Islet precursor cell (in vitro differentiated cells): ENCODE measurements around the gene UBE2E1.
"Not testable (repeated sequence)": the region's sequence is repeated elsewhere in the genome, so short reads cannot be mapped to it uniquely, and the experiment has no call there.

ENCODE experiments used
- DNase-seq: peaks from one replicate; pipeline ENCODE4 v3.0.0-alpha.2; 2018

The UBE2E1 gene

GRCh38 chr3:23823620-23824019 is 17.9 kb downstream of the UBE2E1 start:
- DNase-seq, result no peak

DNA sequence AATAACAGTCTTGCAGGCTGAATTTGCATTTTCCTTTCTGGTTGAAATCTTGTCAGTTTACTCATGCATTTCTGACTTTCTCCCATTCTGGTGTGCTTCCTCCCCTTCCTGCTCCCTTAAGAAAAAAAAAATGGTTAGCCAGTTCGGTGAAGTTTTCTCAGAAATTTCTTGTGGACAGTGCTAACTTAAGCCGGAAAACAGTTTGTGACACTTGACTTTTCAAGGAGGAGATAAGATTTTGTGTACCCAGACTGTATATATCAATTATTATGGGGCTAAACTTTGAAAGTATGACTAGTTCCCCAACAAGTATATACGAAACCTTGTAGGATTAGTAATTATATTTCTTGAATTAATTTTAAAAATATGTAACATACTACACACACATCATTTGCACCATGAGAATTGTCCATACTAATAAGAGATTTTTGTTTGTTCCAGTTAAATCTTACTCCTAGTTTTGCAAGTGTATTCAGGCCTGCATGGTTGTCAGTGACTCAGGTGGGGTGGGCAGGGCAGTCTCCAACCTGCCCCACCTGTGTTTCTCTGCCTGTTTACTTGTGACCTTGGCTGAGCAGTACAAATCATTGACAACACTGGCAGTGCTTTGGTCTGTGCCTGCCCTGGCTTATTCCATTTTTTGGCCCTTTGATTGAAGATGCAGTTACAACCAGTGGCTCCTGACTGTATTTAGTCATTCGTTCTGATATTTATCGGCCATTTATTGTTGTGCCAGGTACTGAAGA is 19.1 kb downstream of the UBE2E1 start:
- DNase-seq, result no peak

- no peak for DNase-seq
Measured at GRCh38 chr3:23825802-23826201, 20.0 kb downstream of the UBE2E1 start.

DNA sequence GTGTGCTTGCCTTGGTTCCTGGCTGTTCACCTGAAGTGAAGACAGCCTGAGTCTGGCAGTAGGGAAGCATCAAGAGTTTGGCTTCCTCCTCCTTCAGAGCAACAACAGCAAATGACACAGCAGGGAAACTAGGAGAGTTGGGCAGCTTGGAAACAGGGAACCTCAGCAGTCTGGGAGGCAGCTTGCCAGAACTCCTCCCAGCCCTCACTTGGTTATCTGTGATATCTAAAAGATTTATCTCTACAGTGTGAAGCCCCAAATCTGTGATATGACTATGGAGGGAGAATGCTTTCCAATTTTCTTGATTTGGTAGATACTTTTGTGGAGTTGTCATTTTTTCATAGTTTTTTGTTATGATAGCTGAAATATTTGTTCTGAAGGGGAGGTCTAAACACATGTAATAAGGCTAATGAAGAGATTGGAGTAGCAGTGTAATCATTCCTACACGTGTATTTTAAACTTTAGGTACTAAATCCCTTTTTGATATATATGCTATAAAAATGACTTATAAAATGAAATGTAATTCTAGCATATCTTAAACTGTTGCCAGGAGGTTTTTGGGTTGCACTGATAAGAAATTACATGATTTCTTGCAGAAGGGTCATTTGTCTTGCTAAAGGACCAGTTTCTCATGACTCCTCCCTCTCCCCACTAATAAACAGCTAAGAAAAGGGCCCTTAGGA is 20.8 kb downstream of the UBE2E1 start:
- DNase-seq, result no peak

DNA sequence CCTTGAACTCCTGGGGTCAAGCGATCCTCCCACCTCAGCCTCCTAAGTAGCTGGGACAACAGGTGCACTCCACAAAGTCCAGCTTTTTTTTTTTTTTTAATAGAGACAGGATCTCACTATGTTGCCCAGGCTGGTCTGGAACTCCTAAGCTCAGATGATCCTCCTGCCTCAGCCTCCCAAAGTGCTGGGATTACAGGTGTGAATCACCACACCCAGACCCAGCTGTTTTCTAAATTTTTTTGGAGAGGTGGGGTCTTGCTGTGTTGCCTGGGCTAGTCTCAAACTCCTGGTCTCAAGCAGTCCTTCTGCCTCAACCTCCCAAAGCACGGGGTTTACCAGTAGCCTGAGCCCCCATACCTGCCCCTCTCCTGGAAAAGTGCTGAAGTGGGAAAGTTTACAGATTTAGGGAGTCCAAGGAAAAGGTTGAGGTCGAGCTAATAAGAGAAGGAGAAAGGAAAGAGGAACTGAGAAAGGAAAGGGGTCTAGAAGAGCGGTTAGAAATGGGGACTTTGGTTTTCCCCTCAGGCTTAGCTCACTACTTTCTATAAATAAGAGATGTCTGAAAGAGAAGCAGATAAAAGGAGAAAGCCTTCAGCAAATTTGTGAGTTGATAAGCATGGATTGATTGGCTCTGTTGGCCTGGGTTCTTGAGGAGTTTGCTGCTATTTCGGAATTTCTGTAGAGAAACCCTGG is 23.6 kb downstream of the UBE2E1 start:
- no peak for DNase-seq

GRCh38 chr3:23830869-23831484 is 25.2 kb downstream of the UBE2E1 start:
- DNase-seq, result no peak

- DNase-seq, result no peak
Measured at GRCh38 chr3:23831517-23832394, 26.0 kb downstream of the UBE2E1 start.

GRCh38 chr3:23832523-23832922 is 26.8 kb downstream of the UBE2E1 start:
- peak; percentile 56 for DNase-seq

DNA sequence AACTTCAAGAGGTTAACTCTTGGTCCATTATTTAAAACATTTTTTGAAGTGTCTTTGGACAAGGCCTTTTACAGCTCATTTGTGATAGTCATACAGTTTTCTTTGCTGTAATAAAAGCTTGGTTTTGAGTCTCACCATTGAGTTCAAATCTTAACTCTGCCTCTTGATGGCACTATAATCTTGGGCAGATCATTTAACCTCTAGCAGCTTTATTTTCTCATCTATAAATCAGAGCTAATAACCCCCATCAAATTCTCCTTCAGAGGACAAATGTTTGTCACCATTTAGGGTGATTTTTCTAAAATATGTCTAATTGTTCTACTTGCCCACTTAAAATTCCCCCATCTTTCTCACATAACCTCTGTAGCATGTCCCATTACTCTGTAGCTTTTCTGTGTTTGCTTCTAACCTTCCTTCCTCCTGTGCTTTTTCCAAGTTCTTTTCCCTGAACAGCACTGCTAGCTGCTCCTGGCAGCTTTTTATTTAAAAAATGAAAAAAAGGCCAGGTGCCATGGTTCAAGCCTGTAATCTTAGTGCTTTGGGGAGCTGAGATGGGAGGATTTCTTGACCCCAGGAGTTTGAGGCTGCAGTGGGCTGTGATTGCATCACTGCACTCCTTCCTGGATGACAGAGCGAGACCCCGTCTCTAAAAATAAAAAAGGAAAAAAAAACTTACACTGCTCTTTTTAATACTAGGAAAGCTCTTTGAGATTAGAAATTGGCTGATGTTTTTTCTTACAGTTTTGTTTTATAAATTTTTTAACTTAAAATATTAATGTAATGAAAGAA is 28.5 kb downstream of the UBE2E1 start:
- DNase-seq, result no peak

GRCh38 chr3:23835087-23835486 is 29.3 kb downstream of the UBE2E1 start:
- DNase-seq, result no peak

DNA sequence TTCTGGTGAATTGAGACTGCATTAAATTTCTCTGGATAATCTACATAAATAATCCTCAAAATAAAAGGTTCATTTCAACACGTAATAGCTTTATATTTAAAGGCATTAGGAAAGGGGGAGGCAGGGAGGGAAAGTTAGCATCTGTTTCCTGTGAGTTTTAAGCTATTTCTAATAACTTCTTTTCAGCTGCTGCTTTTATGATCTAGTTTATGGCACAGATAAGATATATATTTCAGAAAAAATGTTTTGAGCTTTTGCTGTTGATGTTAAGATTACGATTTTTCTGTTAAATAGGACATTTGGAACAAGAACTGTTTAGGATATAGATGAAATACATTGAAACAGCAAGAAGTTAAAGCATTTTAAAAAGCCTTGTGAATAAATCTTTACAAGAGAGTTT is 30.0 kb downstream of the UBE2E1 start:
- no peak for DNase-seq

GRCh38 chr3:23836536-23837230 is 30.9 kb downstream of the UBE2E1 start:
- no peak for DNase-seq

DNA sequence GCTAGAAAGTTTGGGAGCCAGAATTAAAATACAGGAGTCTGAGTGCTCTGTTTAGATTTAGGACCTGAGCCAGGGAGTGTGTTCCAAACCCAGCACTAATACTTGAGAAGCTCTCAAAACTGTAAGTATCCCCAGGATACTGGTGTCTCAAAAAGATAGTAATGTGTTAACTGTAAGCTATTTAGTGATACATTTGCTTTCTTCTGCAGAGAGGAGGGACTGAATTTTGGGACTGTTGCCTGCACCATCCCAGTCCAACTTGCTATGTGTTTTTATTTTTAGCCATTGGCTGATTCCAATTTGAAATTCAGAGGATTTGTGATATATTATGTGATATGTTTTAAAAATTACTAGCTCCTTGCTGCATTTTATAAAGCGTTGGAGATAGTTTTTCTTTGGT is 31.5 kb downstream of the UBE2E1 start:
- DNase-seq, result no peak

GRCh38 chr3:23837691-23838090 is 31.9 kb downstream of the UBE2E1 start:
- no peak for DNase-seq

GRCh38 chr3:23840521-23840920 is 34.8 kb downstream of the UBE2E1 start:
- DNase-seq, result peak; percentile 86

- no peak for DNase-seq
Measured at GRCh38 chr3:23843869-23844268, 38.1 kb downstream of the UBE2E1 start.

DNA sequence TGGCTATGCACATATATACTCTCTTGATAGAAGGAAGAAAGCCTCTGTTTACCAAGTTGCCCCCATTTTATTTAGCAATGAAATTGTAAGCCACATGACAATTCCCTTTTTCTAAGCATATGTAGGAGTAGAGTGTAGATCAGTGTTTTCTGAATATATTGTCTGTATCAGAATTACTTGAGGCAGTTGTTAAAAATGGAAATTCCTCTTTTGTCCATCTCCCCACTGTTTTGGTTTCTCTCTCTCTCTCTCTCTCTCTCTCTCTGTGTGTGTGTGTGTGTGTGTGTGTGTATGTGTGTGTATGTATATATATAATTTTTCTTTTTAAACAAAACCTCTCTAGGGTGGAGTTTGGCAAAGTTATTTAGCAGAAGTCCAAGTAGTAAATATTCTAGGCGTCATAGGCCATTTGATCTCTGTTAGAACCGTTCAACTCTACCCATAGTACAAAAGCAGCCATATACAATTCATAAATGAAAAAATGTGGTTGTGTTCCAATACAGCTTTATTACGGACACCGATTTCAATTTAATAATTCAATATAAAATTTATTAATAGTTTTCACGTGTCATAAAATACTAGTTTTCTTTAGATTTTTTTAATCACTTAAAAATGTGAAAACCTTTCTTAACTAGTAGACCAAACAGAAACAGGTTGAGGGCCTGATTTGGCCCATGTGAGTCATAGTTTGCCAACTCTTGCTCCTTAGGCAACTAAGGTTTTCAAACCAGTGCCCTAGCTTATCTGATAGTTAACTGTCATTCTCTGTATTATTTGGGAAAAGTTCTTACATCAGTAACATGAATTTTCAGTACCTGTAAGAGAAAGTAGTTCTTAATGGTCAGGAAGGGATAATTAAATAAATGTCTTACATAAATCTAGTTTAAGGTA is 39.8 kb downstream of the UBE2E1 start:
- DNase-seq, result no peak

DNA sequence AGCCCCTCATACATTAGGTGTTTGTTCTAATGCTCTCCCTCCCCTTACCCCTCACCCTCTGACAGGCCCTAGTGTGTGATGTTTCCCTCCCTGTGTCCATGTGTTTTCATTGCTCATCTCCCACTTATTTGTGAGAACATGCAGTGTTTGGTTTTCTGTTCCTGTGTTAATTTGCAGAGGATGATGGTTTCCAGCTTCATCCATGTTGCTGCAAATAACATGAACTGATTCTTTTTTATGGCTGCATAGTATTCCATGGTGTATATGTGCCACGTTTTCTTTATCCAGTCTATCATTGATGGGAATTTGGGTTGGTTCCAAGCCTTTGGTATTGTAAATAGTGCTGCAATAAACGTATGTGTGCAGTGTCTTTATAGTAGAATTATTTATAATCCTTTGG is 43.7 kb downstream of the UBE2E1 start:
- DNase-seq, result not testable (repeated sequence)

DNA sequence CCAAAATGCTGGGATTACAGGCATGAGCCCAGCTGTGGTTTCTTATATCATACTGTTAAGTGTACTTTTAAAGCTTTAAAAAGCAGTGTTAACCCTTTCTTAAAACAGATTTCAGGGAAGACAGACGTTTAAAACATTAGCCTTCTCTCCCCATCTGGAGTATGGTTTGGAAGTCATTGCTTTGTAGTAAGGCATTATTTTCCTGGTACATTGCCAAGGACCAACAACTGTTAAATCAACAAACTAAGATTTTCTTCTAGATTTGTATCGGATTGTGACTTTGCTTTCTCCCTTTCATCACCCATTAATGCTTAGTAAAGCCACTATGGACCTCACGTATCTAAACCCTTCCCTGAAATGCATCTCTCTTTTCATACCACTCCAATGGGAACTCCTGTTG is 50.5 kb downstream of the UBE2E1 start:
- no peak for DNase-seq
